Inflammatory macrophage treated with lipopolysaccharide for 1 hour (primary cell): ENCODE results near the gene SLC12A5.

Source experiments
- DNase-seq, 2 donors: peaks; one replicate each; pipeline ENCODE4 v3.0.0-alpha.2; 2020 to 2022

Gene SLC12A5

DNA sequence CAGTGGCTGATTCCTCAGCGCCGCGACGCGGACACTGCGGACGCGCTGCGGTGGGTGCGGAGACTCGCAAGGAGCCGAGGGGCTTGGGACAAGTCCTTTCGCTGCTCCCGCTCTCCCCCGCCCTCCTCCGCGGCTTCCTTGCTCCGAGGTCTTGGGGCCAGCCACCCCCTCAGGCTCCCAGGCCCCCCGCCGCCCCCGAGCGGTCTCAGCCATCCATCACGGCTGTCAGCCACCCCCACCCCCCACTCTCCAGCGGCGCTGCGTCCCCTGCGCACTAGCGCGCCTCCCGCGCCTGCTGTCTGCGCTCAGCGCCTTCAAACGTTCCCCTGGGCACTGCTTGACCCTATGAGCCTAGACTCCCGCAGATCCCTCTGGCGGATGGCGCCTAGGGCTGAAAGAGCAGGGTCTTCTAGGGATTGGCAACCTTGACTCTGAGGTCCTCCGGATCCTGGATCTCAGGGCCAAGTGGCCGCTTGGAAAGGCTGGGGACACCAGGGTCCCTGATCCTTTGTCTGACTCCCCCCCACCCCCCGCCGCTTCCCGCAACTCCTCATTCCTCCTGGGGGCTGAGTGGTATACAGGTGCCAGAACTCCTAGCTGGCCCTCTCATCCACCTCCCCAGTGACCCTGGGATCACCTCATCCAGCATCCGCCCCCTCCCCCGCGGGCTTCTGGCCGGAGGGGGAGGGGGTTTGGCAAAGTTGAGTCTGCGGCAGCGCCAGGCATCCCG, 1.4 kb downstream of the SLC12A5 start:
- no peak for DNase-seq

GRCh38 chr20:46031014-46031569, 2.1 kb downstream of the SLC12A5 start:
- DNase-seq: no peak

DNA sequence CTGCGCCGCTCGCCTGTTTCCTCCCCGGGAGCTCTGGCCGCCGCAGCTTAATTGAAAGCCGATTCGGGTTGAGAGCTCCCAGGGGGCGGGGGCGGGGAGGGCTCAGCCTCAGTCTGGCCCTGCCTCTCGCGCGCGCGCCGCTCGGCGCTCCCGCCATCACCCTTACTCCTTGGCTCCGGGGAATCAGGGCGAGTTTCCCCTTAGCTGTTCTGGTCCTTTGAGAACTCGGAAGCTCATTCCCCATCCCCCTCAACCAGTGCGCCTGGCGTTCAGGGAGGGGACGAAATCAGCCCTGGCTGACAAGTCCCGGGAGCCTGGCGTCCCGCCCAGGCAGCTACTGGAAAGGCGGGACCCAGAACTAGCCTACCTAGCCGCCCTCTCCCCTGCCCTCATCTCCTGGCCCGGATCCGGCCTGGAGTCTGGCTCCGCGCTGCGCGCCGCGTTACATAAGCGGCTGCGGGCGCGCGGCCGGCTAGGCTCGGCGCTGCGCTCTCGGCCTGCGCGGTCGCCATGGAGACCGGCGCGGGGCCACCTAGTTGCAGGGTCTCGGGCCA, 2.8 kb downstream of the SLC12A5 start:
- DNase-seq: no peak

- DNase-seq: no peak
These were observed 5.0 kb downstream of the SLC12A5 start for GRCh38 chr20:46034039-46034438.

- DNase-seq: no peak
These were observed 6.2 kb downstream of the SLC12A5 start for GRCh38 chr20:46035253-46035652.

DNA sequence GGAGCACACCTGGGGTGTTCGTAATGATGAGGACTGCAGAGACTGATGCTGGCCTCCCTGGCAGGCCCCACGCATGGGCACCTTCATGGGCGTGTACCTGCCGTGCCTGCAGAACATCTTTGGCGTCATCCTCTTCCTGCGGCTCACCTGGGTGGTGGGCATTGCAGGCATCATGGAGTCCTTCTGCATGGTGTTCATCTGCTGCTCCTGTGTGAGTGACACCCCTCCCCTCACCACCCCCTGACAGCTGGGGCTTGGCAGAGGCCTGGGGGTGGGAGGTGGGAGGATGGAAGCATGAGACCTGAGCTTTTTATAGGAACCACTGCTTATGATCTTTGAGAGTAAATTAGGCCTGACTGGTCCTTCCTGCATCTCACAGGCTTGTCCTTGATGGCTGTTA, 6.7 kb downstream of the SLC12A5 start:
- DNase-seq: no peak

- no peak for DNase-seq
These were observed 7.4 kb downstream of the SLC12A5 start for GRCh38 chr20:46036370-46036769.

DNA sequence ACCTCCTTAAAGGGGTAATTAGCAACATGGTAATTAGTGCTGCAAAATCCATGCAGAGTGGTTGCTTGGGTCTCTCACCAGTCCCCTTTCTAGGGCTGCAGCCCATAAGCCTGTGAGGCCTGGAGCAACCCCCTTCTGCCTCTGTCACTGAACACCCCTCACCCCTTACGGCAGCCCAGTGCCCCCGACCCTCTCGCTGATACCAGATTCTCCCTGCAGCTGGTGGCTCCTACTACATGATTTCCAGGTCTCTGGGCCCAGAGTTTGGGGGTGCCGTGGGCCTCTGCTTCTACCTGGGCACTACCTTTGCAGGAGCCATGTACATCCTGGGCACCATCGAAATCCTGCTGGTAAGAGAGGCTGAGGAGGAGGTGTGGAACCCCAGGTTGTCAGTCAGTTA, 8.0 kb downstream of the SLC12A5 start:
- DNase-seq: no peak

DNA sequence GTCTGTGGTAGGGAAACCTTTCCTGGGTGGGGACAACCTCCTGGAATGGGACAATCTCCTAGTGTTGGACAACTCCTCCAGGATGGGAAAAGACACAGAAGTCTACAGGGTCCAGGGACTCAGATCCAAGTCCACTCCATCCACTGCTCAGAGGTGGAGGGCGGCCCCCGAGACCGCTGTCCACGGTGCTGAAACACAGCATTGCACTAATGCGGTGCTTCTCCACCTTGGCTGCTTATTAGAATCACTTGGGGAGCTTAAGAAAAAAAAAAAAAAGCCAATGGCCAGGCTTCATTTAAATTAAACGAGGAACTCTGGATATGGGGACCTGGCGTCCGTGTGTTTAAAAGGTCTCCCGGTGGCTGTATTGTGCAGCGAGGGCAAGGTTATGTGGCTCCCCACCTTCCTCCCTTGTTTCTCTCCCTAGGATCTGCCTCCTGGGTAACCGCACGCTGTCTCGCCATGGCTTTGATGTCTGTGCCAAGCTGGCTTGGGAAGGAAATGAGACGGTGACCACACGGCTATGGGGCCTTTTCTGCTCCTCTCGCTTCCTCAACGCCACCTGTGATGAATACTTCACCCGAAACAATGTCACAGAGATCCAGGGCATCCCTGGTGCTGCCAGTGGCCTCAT, 12.0 kb downstream of the SLC12A5 start:
- DNase-seq: peak in 1 of 2 donors; percentile 52

DNA sequence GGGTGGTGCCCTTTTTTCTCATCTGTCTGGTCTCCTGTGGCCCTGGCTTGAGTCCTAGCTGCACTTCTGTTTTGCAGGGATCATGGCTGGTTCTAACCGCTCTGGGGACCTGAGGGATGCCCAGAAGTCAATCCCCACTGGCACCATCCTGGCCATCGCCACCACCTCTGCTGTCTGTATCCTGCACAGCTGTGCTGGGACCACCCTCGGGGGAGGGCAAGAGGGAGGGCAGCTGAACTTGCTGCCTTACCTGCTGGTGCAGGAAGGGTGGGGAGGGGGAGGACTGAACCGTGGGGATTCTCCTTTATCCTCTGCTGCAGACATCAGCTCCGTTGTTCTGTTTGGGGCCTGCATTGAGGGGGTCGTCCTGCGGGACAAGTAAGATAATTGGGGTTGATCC, 14.5 kb downstream of the SLC12A5 start:
- no peak for DNase-seq

GRCh38 chr20:46044896-46045295, 15.9 kb downstream of the SLC12A5 start:
- DNase-seq: no peak

- DNase-seq: no peak
These were observed 17.7 kb downstream of the SLC12A5 start for GRCh38 chr20:46046588-46047310.

DNA sequence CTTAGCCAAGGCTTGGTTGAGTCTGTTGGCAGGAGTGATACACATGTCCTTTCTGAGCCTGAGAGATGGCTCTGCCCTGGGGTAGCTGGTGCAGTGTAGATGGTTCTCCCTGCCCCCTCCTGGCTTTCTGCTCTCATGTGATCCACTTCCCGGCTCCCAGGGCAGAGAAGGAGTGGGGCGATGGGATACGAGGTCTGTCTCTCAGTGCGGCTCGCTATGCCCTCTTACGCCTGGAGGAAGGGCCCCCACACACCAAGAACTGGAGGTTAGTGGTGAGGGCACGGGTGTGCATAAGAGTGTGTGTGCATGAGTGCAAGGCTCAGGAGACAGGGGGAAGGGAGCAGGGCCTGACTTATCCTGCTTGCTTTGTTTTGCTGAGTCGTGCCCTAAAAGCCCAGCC, 18.8 kb downstream of the SLC12A5 start:
- no peak for DNase-seq

GRCh38 chr20:46049190-46049589, 20.2 kb downstream of the SLC12A5 start:
- DNase-seq: no peak

DNA sequence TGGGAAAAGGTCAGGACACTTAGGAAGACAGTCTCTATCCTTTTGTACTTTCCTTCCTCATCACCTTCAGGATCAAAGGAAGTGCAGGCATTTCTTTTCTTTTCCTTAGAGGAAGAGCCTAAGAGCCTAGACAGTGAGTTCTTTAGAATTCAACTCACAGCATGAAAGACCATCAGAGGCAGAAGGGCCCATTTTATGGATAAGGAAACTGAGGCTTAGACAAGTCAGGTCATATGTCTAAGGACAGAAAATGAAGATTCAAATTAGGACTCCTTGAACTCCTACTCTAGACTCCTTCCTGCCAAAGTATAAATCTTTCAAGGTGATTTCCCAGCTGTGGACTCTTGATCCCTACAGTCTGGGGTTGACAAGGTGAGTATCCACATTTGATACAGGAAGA, 20.8 kb downstream of the SLC12A5 start:
- DNase-seq: no peak

DNA sequence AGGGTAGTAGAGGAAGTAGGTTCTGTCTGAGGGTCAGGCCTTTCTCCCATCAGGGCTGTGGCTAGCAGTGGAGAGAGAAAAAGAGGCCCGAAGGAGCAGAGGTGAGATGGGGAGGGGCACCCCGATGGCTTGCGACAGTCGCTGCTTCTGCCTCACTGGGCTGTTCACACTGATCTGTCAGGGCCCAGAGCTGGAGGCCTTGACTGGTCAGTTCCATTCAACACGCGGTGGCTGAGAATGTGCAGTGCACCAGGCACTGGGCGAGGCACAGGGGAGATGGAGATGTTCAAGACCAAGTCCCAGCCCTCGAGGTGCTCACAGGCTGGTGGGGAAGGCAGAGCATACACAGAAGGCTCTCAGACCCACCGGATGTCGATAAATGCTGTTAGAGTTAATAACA, 21.4 kb downstream of the SLC12A5 start:
- no peak for DNase-seq

DNA sequence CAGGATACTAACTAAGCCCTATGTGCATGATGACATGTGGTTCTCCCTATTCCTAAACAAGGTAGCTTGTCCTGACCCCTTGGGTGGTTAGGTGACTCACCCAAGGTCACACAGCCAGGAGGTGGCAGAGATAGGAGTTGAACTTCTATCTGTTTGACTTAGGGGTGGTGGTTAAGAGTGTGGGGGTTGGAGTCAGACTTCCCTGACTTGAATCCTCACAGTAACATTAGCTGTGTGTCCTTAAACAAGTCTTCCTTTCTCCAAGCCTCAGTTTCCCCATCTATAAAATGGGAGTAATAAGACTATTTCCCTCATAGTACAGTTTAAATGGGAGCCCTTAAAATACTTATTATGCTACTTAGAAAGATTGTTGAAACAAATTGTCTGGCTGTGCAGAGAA, 21.9 kb downstream of the SLC12A5 start:
- DNase-seq: no peak

GRCh38 chr20:46051556-46052308, 22.7 kb downstream of the SLC12A5 start:
- no peak for DNase-seq

DNA sequence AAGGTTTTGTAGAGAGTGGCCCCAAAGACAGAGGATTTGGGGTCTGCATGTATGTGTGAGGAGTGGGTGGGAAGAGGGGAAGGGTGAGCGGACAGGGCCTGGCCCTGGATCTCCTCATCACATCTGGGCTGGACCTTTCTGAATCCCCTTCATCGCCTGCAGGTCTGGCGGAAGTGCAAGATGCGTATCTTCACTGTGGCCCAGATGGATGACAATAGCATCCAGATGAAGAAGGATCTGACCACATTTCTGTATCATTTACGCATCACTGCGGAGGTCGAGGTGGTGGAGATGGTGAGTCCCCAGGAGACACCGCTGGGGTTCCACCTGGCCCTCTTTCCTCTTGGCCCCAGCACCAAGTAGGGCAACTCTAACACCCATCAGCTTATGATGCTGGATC, 24.4 kb downstream of the SLC12A5 start:
- DNase-seq: no peak

- DNase-seq: no peak
These were observed 25.6 kb downstream of the SLC12A5 start for GRCh38 chr20:46054606-46055005.

DNA sequence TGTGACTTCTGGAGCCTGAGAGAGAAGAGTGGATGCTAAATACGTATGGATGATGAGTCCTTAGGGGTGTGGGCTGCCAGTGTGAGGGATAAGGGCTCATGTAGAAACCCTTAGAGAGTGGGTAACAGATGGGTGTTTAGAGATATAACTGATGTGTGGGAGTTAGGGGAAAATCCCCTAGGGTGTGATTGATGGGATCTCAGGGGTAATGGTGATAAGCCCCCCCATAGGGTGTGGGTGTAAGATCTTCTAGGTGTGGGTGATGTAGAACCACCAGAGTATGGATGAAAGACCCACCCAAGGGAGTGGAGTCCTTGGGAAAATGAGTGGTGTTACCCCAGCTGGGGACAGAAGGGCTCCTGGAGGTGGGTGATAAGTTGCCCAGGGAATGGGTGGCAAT, 26.3 kb downstream of the SLC12A5 start:
- DNase-seq: no peak

- DNase-seq: no peak
These were observed 27.2 kb downstream of the SLC12A5 start for GRCh38 chr20:46056027-46056833.
